CD4-positive, alpha-beta T cell (primary cell): ENCODE measurements around the gene AIFM3. TPM values are rescaled to one million over a fixed set of nuclear protein-coding genes. Genes with fewer than 3 reads are reported as not detected.
A peak's percentile ranks its signal among the peaks of the same experiment; 100 is the strongest.

Experiments
- ATAC-seq: fragments of 200-7000 bp; cut with Tn5 transposase; one replicate; pipeline ENCODE4 v1.10.0; 2022; ENCODE audit warnings: mild to moderate bottlenecking; ENCODE audit not compliant: poor library complexity
- CTCF ChIA-PET: fragments of 350-600 bp; sonication (Branson Sonifier 250); formaldehyde crosslinking; loops from one replicate; lab custom pipeline; 2021; ENCODE audit warnings: antibody characterized with exemption, inconsistent platforms; lab: Charles Lee
- POLR2A ChIA-PET: fragments of 350-600 bp; sonication (Branson Sonifier 250); formaldehyde crosslinking; loops from one replicate; lab custom pipeline; 2021; ENCODE audit warnings: antibody characterized with exemption, inconsistent platforms; lab: Charles Lee
- DNase-seq, 14 experiments: peaks; one replicate each; pipeline ENCODE4 v3.0.0-alpha.2; 2013 to 2020; ENCODE audit warnings: mixed read lengths in 2 of 14
- H3K27ac ChIP-seq, 2 donors: one replicate each; pipeline versions ENCODE4 v1.5.1 to v1.7.0; 2013; ENCODE audit warnings: low read length in 2 of 2, low read depth in 1 of 2, mild to moderate bottlenecking in 1 of 2
- H3K27me3 ChIP-seq, 2 experiments: 1 replicate in 1 of 2; 2 replicates in 1 of 2; pipeline versions ENCODE4 v1.6.1 to v1.7.0; 2013; ENCODE audit warnings: low read length in 2 of 2, control low read depth in 1 of 2, mild to moderate bottlenecking in 1 of 2, moderate library complexity in 1 of 2; ENCODE audit not compliant: insufficient read depth in 2 of 2, control insufficient read depth in 1 of 2
- H3K36me3 ChIP-seq: one replicate; pipeline ENCODE4 v1.6.1; 2013; ENCODE audit warnings: low read length, control low read depth; ENCODE audit not compliant: insufficient read depth
- H3K4me1 ChIP-seq: one replicate; pipeline ENCODE4 v1.6.1; 2013; ENCODE audit warnings: low read length, control low read depth; ENCODE audit not compliant: insufficient read depth
- H3K4me3 ChIP-seq: one replicate; pipeline ENCODE4 v1.5.1; 2013; ENCODE audit warnings: mild to moderate bottlenecking, low read length, moderate library complexity
- H3K9me3 ChIP-seq, 2 experiments: 1 replicate in 1 of 2; 2 replicates in 1 of 2; pipeline versions ENCODE4 v1.6.1 to v1.7.0; 2013; ENCODE audit warnings: low read length in 2 of 2, mild to moderate bottlenecking in 2 of 2, control low read depth in 1 of 2, moderate library complexity in 1 of 2; ENCODE audit not compliant: control insufficient read depth in 1 of 2, insufficient read depth in 1 of 2
- H3K27ac Mint-ChIP-seq: one replicate; pipeline ENCODE4 v1.8.0; 2020; ENCODE audit warnings: mixed read lengths
- H3K27me3 Mint-ChIP-seq: one replicate; pipeline ENCODE4 v1.8.0; 2021; ENCODE audit warnings: mixed read lengths
- H3K36me3 Mint-ChIP-seq: one replicate; pipeline ENCODE4 v1.8.0; 2021; ENCODE audit warnings: low read depth, mixed read lengths
- H3K4me1 Mint-ChIP-seq: one replicate; pipeline ENCODE4 v1.8.0; 2021; ENCODE audit warnings: low read depth, mixed read lengths
- H3K4me3 Mint-ChIP-seq: one replicate; pipeline ENCODE4 v1.8.0; 2020; ENCODE audit warnings: mild to moderate bottlenecking, mixed read lengths
- H3K9me3 Mint-ChIP-seq: one replicate; pipeline ENCODE4 v1.8.0; 2020; ENCODE audit warnings: mixed read lengths
- CTCF ChIP-seq: fragments of 200-600 bp; IDR thresholded peaks from one replicate; pipeline ENCODE4 v1.8.0; 2022; ENCODE audit warnings: antibody characterized with exemption, mild to moderate bottlenecking
- intact Hi-C, 2 experiments: fragments of 100-400 bp; cut with DNase I in 1 of 2; cut with micrococcal nuclease in 1 of 2; formaldehyde crosslinking; loops; one replicate each; pipeline versions ENCODE4 v1.15.1 to v1.9.0; 2023 to 2025; cut with DNase I, micrococcal nuclease
- total RNA-seq, 174 experiments: library from RNA in 2 of 174; stranded (reverse) in 2 of 174; gene quantifications; one replicate each; pipeline ENCODE4 v1.2.3 and lab custom pipeline; 2021 to 2026

The AIFM3 gene
- total RNA-seq, 2 experiments from 2014 or later, result 0.34 to 0.41 TPM

GRCh38 chr22:21015466-21016006 is 48.5 kb downstream of the AIFM3 start:
- H3K9me3 ChIP-seq, result no peaks in the 10 kb centered on the region
- peak in 1 of 14 experiments; percentile 11 for DNase-seq
- POLR2A ChIA-PET, result interaction anchor here (2.2 kb wide), 1 partner anchor 13 kb away, joined by 9 read pairs; the partner anchor contains the start of gene THAP7
- no peaks in the 10 kb centered on the region for H3K9me3 Mint-ChIP-seq
- H3K27me3 Mint-ChIP-seq, result no peaks in the 10 kb centered on the region
- no peak overlapping the region for H3K4me3 ChIP-seq
- no peak overlapping the region for H3K27ac ChIP-seq
- CTCF ChIA-PET, result no interaction called here
- peaks cover 26% of the 10 kb centered on the region for H3K4me1 ChIP-seq
- peak overlapping the region; percentile 30 for H3K4me3 Mint-ChIP-seq
- no peak for TF ChIP-seq CTCF
- no peak for ATAC-seq
- H3K27me3 ChIP-seq, result no peaks in the 10 kb centered on the region
- H3K4me1 Mint-ChIP-seq, result peaks cover 30% of the 10 kb centered on the region
- no peaks in the 10 kb centered on the region for H3K36me3 Mint-ChIP-seq
- intact Hi-C loops, result no loop called here
- no peaks in the 10 kb centered on the region for H3K36me3 ChIP-seq
- H3K27ac Mint-ChIP-seq, result no peak overlapping the region

- no peak for ATAC-seq
- CTCF ChIA-PET, result interaction anchor here (0.6 kb wide), 2 partner anchors 147 to 598 kb away, joined by 3 to 4 read pairs; no protein-coding TSS in a partner anchor
- peak overlapping the region; percentile 62 for H3K4me3 Mint-ChIP-seq
- intact Hi-C loops, result no loop called here
- no peak overlapping the region for H3K27ac Mint-ChIP-seq
- no peaks in the 10 kb centered on the region for H3K9me3 Mint-ChIP-seq
- no peak for DNase-seq
- no peaks in the 10 kb centered on the region for H3K9me3 ChIP-seq
- H3K27me3 ChIP-seq, result no peaks in the 10 kb centered on the region
- H3K36me3 Mint-ChIP-seq, result no peaks in the 10 kb centered on the region
- no peak overlapping the region for H3K4me3 ChIP-seq
- POLR2A ChIA-PET, result no interaction called here
- peaks cover 30% of the 10 kb centered on the region for H3K4me1 Mint-ChIP-seq
- H3K36me3 ChIP-seq, result no peaks in the 10 kb centered on the region
- no peak for TF ChIP-seq CTCF
- peaks cover 26% of the 10 kb centered on the region for H3K4me1 ChIP-seq
- H3K27ac ChIP-seq, result no peak overlapping the region
- no peaks in the 10 kb centered on the region for H3K27me3 Mint-ChIP-seq
These were observed 49.8 kb downstream of the AIFM3 start for GRCh38 chr22:21016644-21017420.

GRCh38 chr22:21018314-21018713 is 51.3 kb downstream of the AIFM3 start:
- no peak for DNase-seq
- no peak for TF ChIP-seq CTCF
- H3K36me3 Mint-ChIP-seq, result no peaks in the 10 kb centered on the region
- ChIA-PET CTCF (no interaction called here), POLR2A (no interaction called here)
- H3K27me3 Mint-ChIP-seq, result no peaks in the 10 kb centered on the region
- Histone ChIP-seq H3K27ac (no peak overlapping the region), H3K27me3 (no peaks in the 10 kb centered on the region), H3K9me3 (no peaks in the 10 kb centered on the region), H3K4me3 (no peak overlapping the region), H3K36me3 (no peaks in the 10 kb centered on the region), H3K4me1 (peaks cover 26% of the 10 kb centered on the region)
- H3K4me3 Mint-ChIP-seq, result no peak overlapping the region
- intact Hi-C loops, result no loop called here
- peaks cover 29% of the 10 kb centered on the region for H3K4me1 Mint-ChIP-seq
- H3K27ac Mint-ChIP-seq, result no peak overlapping the region
- no peaks in the 10 kb centered on the region for H3K9me3 Mint-ChIP-seq
- ATAC-seq, result no peak
